Activated CD8-positive, alpha-beta memory T cell treated with anti-CD3 and anti-CD28 coated beads, Interleukin-2, amount 50 U/mL, for 1 hour (primary cell): ENCODE results near the gene PRKN.

Experiments used
- DNase-seq: peaks from one replicate; pipeline ENCODE4 v3.0.0-alpha.2; 2020; ENCODE audit errors: extremely low read depth

Gene PRKN

DNA sequence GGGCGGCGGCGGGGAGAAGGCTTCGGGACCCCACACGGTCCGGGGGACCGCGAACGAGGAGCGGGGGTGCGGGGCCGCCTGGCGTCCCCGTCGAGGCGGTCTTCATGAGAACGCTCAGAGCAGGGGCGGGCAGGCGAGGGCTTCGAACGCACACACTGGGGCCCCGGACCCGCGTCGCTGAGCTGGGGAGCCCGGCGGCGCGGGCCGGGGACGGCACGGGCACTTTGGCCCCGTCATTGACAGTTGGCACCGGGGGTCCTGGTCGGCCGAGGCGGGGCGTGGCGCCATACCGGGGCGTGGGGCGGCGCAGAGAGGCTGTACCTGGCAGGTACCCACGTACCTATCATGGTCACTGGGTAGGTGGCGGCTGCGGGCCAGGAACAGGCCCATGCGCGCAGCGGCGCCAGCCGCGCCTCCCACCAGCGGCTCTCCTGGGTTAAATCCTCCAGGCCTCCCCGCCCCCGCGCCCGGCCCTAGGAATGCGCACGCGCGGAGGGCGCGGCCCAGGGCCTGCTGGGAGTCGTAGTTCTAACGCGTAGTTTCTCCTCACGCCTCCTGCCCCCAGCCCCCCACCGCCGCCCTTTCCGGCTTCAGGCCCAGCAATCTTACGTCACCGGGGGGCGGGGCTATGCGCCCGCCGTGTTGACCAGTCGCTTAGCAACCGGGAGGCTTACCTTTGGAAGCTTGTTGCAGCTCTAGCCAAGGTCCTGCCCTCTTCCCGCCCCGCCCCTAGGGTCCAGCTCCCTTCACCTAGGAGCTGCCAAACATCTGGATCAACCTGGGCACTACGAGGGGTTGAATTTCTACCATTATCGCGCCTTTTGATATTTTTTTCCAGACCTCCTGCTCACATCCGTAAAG lies at the start of gene PRKN, which contains the start of gene PACRG:
PRKN (minus strand) TSS at position 445 of the 861 bp plus-strand sequence.
PACRG (plus strand) TSS at position 653 of the 861 bp plus-strand sequence.
- peak; percentile 94 for DNase-seq

DNA sequence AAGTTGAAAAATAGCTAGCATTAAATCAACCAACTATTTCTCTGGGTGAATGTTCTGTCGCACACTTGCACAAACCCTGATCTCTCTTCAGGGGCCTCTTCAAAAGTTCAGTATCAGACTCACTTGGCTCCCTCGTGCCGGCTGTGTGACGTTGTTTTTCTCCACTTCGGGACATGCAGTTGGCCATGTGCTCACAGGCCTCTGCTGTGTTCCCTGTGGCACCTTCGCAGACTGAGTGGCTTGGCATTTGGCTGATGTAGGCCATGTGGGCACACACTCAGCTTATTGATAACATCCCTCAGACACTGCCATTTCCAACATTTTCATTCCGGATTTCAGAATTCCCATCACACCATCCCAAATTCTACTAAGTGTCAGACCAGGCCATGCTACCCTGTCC lies 49.5 kb upstream of the PRKN start:
- DNase-seq, result no peak

DNA sequence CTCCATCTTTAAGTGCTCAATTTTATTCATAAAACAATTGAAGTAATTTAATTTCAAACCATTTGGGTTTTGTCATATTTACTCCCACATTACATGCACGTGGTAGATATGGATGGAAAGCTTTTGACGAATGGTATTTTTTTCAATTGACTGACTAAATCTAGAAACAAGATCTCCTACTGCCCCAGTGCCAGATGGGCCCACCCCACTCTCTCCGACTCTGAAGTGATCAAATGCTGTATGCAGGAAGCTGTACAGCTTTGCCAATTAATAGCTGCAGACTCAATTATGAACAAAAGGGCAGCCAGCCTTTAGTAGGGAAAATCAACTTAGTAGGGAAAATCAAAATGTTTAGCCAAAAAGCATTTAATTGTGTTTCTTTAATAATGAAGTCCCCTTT lies 46.4 kb upstream of the PRKN start:
- DNase-seq, result no peak

DNA sequence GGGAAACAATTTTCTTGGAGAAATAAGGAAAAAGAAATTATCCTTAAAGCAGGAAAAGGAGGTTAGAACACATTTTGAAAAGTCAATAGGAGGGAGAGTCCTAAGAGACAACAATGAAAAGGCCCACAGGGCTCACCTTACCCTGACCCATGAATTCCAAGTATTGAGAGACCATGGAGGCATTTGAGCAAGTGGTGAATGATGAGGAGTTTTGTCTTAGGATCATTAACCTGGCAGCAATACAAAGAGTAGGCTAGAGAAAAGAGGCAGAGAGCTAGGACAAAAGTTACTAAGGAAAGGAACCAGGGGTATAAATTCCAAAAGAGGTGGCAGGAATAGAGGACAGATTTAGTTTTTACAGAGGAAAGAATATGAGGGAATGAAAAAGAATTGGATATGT lies 44.9 kb upstream of the PRKN start:
- DNase-seq, result no peak

DNA sequence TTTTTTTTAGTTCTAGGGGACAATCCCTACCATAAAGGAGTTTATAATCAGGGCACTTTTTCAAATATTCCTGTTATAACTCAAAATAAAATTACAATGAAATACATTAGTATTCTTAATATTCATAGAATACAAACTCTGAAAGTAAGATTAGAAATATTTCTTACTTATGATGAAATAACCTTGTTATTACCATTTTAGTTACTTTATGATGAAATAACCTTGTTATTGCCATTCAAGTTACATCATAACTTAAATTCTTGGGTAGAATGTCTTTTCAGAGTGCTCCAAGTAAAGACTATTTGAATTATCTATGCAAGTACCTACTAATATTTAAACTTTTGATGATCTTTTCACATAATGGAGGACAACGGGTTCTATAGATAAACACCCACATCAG lies 43.4 kb upstream of the PRKN start:
- DNase-seq, result no peak

DNA sequence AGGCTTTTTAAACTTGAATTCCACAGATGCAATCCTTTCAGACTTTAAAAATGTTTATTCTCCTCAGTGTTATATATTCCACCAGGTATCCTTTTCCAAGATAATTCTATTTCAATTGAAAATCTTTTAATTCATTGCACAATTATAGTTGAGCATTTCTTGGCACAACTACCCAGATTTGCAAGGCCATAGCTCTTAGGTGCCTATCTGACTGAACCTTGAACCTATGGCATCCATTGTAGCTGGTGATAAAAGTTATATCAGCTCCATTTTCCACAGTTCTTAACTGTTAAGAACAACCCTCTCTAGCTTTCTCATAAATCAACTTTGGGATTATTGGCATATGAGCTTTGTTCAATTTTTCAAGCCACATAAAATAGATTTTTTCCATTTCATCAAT lies 42.6 kb upstream of the PRKN start:
- no peak for DNase-seq

DNA sequence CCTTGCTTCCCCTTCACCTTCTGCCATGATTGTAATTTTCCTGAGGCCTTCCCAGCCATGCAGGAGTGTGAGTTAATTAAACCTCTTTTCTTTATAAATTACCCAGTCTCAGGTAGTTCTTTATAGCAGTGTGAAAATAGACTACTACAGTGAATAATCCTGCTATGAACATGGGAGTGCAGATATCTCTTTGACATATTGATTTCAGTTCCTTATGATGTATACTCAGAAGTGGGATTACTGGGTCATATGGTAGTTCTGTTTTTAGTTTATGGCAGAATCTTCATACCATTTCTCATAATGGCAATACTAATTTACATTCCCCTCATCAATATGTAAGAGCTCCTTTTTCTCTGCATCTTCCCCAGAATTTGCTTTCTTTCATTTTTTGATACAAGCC lies 26.2 kb upstream of the PRKN start:
- DNase-seq, result no peak

DNA sequence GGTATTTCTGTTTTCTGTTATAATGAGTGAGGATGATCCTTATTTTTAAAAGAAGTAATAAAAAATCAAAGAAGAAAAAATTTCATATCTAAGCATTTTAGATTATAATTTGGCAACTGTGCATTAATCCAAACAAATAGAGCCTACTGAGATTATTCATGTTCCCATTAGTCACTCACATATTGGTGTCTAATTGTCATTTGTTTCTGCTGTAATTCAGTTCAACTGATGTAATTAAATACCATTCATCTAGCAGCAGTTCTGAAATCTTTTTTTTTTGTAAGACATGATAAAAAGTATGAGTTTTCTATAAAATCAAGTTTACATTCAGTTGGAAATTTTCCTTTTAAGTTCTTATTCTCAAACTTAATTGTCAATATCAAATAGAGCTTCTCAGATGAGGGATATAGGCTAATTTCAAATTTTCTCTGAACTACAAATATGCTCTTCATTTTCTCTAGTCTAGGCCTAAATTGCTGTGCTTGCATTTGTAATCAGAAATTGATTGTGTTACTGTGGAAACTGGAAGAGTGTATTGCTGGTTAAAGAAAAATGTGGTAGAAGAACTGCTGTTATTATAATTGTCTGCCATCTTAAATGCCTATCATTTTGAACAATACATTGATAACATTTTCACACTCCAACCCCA lies 23.8 kb upstream of the PRKN start:
- DNase-seq, result no peak

DNA sequence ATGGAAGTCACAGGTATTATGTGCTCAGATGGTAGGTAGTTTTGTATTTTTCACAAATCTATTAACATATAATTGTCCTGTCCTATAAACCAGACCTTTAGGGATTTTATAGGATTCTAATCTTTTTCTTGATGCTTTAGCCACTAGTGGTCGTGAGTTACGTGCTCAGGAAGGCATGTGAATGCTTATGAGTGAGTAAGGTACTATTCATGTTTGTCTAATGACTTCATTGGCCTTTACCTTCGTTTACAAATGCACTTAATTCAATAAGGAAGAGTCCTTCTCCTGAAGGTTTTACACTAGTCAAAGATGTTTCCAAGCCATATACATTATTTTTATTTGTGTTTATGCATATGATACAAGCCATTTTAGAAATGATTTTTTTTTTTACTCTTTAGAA lies 23.2 kb upstream of the PRKN start:
- DNase-seq, result no peak

DNA sequence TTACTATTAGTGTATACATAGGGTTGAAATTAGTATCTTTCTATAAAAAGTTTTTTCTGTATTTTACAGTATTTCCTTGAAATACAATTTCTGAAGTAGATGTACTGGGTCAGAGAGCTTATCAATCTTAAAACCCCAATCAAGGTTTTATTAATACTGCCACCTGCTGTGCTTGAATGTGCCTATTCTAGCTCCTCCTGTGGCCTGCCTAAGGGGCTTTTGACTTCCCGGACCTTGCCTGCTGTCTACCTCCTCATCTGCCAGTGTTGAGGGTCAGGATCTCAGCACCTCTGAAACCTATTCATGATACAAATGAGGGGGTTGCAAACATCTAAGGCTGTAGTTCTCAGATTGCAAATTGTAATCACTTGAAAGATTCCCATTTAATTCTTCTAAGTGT lies 9.4 kb upstream of the PRKN start:
- DNase-seq, result no peak

DNA sequence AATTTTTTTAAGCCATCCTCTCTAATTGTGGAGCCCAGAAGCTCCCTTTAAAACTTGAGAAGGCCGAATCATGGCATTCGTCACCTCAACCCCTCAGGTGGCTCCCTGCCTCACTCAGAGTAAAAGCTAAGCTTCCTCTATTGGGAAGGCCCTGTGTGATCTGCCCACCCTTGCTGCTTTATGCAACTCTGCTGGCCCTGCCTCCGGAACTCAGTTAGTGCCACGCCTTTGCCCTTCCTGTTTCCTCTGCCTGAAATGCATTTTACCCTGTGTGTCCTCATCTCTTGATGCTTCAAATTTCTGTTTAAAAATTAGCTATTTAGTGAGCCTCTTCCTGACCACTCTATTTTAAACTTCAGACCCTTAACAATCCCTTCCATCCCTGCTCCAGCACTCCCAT lies 5.9 kb upstream of the PRKN start:
- no peak for DNase-seq

DNA sequence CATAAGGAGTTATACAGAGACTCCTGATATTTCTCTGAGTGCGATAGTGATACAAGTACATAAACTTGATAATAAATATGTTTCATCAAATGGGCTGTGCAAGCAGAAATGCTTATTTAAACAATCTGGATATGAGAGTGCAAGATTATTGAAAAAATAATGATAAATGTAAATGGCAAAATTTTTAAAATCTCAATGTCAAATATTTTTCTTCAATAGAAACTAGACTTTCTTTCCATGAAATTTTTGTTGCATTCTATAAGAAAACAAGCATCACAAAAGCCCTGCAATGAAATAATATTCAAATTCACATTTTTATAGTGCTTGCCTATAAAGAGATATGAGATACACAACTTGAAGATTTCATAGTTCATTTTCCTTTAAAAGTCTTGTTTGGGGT lies 2.9 kb upstream of the PRKN start:
- no peak for DNase-seq

DNA sequence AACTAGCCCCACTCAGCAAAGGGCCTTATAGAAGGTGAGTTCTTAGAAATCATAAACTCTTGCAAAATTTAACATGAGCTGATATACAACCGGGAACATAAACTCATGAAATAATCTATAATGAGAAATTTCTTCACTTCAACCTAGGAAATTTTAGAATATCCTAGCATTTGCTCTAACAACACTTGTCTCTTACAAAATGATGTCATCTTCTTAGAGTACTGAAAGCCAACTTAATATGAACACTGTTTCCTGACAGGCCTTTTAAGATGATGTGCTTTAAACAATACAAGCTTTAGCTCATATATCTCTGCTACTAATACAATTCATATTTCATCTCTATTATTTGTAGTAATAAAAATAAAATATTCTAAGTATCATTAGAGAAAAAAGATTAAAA lies 1.1 kb upstream of the PRKN start:
- DNase-seq, result no peak

DNA sequence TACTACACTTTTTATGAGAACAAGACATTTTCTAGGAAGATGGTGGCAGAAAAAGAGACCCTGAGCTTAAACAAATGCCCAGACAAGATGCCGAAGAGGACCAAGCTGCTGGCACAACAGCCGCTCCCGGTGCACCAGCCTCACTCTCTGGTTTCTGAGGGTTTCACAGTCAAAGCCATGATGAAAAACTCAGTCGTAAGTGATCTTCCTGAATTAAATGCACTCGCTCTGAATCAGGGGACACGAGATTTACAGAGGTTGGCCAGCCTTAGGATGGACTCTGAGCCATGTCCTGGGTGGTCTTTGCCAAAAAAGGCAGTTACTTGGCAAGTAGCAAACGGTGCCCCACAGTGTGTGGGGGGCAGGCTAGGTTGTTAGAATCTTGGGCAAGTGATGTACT lies 631 bp upstream of the PRKN start:
- DNase-seq, result no peak

DNA sequence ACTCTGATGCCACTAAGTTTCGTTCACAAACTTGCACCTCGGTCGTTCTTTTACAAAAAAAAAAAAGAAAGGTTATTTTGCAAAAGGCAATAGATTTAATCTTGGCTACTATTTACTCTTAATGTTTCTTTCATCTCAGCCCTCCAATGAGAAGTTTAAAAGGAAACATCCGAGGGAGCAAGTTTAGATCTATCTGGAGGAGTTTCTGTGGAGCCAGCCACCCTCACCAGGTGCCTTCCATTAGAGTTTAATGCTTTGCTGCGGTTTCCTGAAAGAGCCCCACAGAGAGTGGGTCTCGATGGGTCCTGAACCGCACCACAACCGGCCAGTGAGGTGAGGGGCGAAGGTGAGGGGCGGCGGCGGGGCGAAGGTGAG lies 632 bp downstream of the PRKN start:
- DNase-seq, result no peak

DNA sequence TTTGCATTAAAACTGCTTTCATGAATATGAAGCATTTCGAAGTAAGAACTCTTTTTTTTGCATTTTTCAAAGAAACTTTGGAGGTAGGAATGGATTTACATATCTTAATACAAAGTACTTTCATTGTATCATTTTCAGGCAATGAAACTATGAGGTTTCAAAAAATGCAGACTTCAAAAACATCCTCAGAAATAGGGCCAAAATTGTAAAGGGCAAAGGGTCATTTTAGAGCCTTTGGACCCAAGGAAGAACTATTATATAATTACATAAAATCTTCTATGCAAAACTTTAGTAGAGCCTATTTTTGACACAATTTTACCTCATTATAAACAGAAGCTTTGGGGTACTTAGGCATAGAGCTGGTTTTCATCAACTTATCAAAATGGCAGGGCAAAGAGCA lies 4.9 kb downstream of the PRKN start:
- no peak for DNase-seq

DNA sequence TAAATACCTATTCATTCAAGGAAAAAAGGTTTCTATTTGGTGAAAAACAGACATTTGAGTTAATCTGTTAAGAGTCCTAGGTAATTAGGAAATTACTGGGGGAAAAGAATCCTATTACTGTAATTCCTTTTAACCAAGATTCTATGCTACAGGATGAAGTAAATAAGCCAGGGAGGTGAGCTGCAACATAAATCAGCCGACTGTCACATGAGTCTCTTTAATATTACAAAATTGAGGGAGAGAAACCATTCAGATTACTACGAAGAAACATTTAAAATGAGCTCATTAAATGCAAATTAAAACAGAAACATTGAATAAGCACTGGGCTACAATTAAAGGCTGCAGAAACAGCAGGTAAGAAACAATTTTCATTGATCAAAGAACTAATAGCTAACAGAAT lies 5.3 kb downstream of the PRKN start:
- no peak for DNase-seq

DNA sequence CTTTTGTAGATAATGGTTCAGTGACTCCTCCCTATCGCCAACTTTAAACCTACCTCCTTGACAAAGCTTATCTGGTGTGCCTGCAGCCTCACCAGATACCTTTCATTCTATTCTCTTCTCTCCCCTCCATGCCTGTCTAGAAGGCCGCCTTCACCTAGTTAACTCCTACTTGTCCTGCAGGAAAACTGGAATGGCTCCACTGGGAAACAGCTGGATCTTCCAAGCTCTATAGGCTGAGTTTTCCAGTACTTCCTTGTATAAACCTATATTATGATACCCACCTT lies 6.2 kb downstream of the PRKN start:
- no peak for DNase-seq

DNA sequence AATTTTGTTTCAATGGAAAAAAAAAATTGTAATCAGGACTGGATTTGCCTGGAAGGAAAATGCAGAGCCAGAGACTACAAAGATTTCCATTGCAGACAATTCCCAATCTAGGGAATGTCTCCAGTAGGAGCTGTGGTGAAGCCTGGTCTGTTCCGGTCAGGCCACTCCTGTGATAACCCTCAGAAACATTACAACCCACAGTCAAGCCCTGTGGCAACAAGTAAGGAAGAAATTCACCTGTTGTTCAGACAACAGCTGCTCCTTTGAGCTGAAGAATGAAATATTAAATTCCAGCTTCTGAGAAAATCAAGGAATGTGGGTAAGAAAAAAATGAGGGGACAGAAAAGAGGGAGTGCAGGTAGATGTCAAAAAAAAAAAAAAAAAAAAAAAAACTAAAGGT lies 8.0 kb downstream of the PRKN start:
- DNase-seq, result no peak

DNA sequence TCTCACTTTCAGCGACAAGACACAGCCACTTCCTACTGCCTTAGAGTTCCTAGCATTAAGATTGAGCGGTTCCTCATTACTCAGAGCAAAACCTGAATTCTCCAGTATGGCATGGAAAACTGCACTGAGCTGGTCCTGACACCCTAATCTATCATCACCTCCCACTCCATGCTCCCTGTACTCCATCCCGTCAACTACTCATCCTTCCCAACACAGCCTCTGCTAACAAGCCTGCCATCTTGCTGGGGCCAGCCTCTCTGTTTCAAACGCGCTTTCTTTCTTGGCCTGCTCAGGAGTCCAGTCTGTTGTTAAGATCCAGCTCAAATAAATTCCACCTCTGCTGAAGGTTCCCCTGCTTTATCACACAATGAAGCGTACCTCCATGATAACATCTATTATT lies 12.0 kb downstream of the PRKN start:
- DNase-seq, result no peak

DNA sequence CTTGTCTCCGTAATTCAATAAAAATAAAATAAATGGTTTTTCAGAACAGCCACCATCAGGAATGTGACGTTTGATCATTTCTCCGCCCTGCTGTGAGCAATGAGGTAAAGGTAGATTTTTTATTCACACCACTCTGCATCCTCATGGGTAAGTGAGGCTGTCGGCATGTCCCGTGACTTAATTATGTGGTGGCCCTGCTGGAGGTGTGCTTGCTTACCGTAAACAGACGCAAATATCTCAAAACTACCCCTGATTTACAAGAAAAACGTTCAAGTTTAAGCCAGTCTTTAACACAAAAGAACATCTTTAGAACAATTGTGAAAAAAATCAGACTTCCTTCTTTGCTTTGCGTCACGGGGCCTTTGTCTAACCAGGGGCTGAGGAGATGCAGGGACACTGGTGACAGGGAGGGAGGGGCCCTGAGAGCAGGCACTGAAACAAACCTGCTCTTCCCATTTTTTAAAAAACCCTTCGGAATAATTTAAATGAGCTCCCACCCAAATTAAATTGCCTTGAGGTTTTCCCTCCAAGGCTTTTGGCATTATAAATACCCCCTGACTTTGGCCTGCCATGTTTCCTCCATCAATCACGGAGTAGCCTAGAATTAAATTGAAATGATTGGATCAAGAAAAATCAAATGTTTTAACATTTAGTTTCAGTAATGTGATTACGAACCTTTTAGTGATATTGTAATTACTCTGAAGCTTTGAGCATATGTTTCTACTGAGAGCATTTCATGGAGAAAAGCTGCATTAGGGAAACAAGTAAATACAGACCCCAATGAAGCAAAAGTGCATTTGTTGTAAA lies 13.4 kb downstream of the PRKN start:
- DNase-seq, result no peak

DNA sequence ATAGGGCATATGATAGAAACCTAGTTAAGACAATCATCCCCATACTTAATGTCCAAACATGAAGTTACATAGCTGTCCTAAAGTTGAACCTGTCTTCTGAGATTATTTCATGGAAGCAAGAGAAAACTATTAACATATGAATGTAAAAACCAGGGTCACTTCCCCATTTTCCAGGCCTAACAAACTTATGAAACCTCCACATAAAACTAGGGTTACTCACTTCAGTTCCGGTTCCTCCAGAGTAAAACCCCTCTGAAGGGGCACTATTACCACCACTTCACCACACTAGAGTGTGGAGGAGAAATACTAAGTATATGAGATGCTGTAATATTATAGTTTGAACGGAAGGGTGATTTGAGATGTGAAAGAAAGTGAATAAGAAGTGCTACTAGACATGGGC lies 14.9 kb downstream of the PRKN start:
- no peak for DNase-seq

DNA sequence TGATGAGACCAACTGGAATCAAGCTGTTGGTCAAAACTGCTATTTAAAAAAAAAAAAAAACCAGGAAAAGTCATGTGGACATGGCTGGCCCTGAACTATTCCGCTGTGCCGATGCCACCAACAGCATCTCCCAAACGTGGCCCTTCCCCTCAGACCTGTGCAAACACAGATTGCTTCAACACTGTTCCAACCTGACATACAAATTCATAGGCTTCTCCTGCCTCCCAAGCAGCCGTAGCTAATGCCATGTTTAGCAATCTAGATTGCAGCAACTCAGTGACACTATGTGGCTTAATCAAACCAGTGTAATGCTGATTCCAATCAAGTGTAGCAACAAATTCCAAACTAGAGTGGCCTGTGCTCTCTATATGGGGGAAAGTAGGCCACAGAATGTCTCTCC lies 16.2 kb downstream of the PRKN start:
- DNase-seq, result no peak
